ENCODE results near the gene CYTH3.

The CYTH3 gene

GRCh38 chr7:6262221-6262620, 10.2 kb downstream of the CYTH3 start:
- no peak for DNase-seq
- in situ Hi-C loops (cut with HindIII; ENCODE audit: low pct_ligation_motif_present, low pct_unique_long_range_greater_than_20kb, low sequenced_read_pairs) = loop anchor here (10.0 kb wide), 1 partner anchor 57 kb away; no protein-coding TSS in a partner anchor

- in situ Hi-C loops (cut with HindIII; ENCODE audit: low pct_ligation_motif_present, low pct_unique_long_range_greater_than_20kb, low sequenced_read_pairs) = loop anchor here (10.0 kb wide), 1 partner anchor 57 kb away; no protein-coding TSS in a partner anchor
- no peak for DNase-seq
Measured at GRCh38 chr7:6261699-6262098, 10.7 kb downstream of the CYTH3 start.

- DNase-seq = no peak
- in situ Hi-C loops (cut with HindIII; ENCODE audit: low pct_ligation_motif_present, low pct_unique_long_range_greater_than_20kb, low sequenced_read_pairs) = loop anchor here (10.0 kb wide), 1 partner anchor 56 kb away; no protein-coding TSS in a partner anchor
Measured at GRCh38 chr7:6260291-6261187, 11.9 kb downstream of the CYTH3 start.

GRCh38 chr7:6259257-6259656, 13.2 kb downstream of the CYTH3 start:
- in situ Hi-C loops (cut with HindIII; ENCODE audit: low pct_ligation_motif_present, low pct_unique_long_range_greater_than_20kb, low sequenced_read_pairs) = no loop called here
- DNase-seq = no peak

GRCh38 chr7:6258440-6259182, 13.8 kb downstream of the CYTH3 start:
- in situ Hi-C loops (cut with HindIII; ENCODE audit: low pct_ligation_motif_present, low pct_unique_long_range_greater_than_20kb, low sequenced_read_pairs) = no loop called here
- no peak for DNase-seq

- DNase-seq = no peak
- in situ Hi-C loops (cut with HindIII; ENCODE audit: low pct_ligation_motif_present, low pct_unique_long_range_greater_than_20kb, low sequenced_read_pairs) = no loop called here
Measured at GRCh38 chr7:6257675-6258074, 14.7 kb downstream of the CYTH3 start.

- in situ Hi-C loops (cut with HindIII; ENCODE audit: low pct_ligation_motif_present, low pct_unique_long_range_greater_than_20kb, low sequenced_read_pairs) = no loop called here
- DNase-seq = no peak
Measured at GRCh38 chr7:6256677-6257535, 15.5 kb downstream of the CYTH3 start.

GRCh38 chr7:6256109-6256483, 16.3 kb downstream of the CYTH3 start:
- DNase-seq = no peak
- in situ Hi-C loops (cut with HindIII; ENCODE audit: low pct_ligation_motif_present, low pct_unique_long_range_greater_than_20kb, low sequenced_read_pairs) = no loop called here

GRCh38 chr7:6254866-6255265, 17.6 kb downstream of the CYTH3 start:
- in situ Hi-C loops (cut with HindIII; ENCODE audit: low pct_ligation_motif_present, low pct_unique_long_range_greater_than_20kb, low sequenced_read_pairs) = no loop called here

GRCh38 chr7:6252748-6253147, 19.7 kb downstream of the CYTH3 start:
- DNase-seq = no peak
- in situ Hi-C loops (cut with HindIII; ENCODE audit: low pct_ligation_motif_present, low pct_unique_long_range_greater_than_20kb, low sequenced_read_pairs) = no loop called here

More at GRCh38 chr7:6254866-6255265, 17.6 kb downstream of the CYTH3 start:
- no peak for DNase-seq

GRCh38 chr7:6252341-6252746, 20.1 kb downstream of the CYTH3 start:
- no peak for DNase-seq
- in situ Hi-C loops (cut with HindIII; ENCODE audit: low pct_ligation_motif_present, low pct_unique_long_range_greater_than_20kb, low sequenced_read_pairs) = no loop called here

- in situ Hi-C loops (cut with HindIII; ENCODE audit: low pct_ligation_motif_present, low pct_unique_long_range_greater_than_20kb, low sequenced_read_pairs) = no loop called here
Measured at GRCh38 chr7:6251653-6252052, 20.8 kb downstream of the CYTH3 start.

GRCh38 chr7:6250364-6250833, 22.0 kb downstream of the CYTH3 start:
- DNase-seq = no peak
- in situ Hi-C loops (cut with HindIII; ENCODE audit: low pct_ligation_motif_present, low pct_unique_long_range_greater_than_20kb, low sequenced_read_pairs) = no loop called here

More at GRCh38 chr7:6251653-6252052, 20.8 kb downstream of the CYTH3 start:
- no peak for DNase-seq

- in situ Hi-C loops (cut with HindIII; ENCODE audit: low pct_ligation_motif_present, low pct_unique_long_range_greater_than_20kb, low sequenced_read_pairs) = no loop called here
- no peak for DNase-seq
Measured at GRCh38 chr7:6249043-6249442, 23.4 kb downstream of the CYTH3 start.

- in situ Hi-C loops (cut with HindIII; ENCODE audit: low pct_ligation_motif_present, low pct_unique_long_range_greater_than_20kb, low sequenced_read_pairs) = no loop called here
- no peak for DNase-seq
Measured at GRCh38 chr7:6248581-6248980, 23.8 kb downstream of the CYTH3 start.

- in situ Hi-C loops (cut with HindIII; ENCODE audit: low pct_ligation_motif_present, low pct_unique_long_range_greater_than_20kb, low sequenced_read_pairs) = no loop called here
- no peak for DNase-seq
Measured at GRCh38 chr7:6246251-6246917, 26.0 kb downstream of the CYTH3 start.

GRCh38 chr7:6244021-6244420, 28.4 kb downstream of the CYTH3 start:
- DNase-seq = no peak
- in situ Hi-C loops (cut with HindIII; ENCODE audit: low pct_ligation_motif_present, low pct_unique_long_range_greater_than_20kb, low sequenced_read_pairs) = no loop called here

- DNase-seq = no peak
- in situ Hi-C loops (cut with HindIII; ENCODE audit: low pct_ligation_motif_present, low pct_unique_long_range_greater_than_20kb, low sequenced_read_pairs) = no loop called here
Measured at GRCh38 chr7:6243168-6243567, 29.3 kb downstream of the CYTH3 start.
